BJ (cell line): Measurements from ENCODE around the gene ZNF445. TPM values are rescaled to one million over a fixed set of nuclear protein-coding genes. Genes with fewer than 3 reads are reported as not detected.
"Not testable (repeated sequence)": the region's sequence is repeated elsewhere in the genome, so short reads cannot be mapped to it uniquely, and the experiment has no call there.

Source experiments
- CTCF ChIA-PET: fragments of 350-600 bp; formaldehyde crosslinking; extraction: SDS; loops from one replicate; lab custom pipeline; 2021; ENCODE audit warnings: antibody characterized with exemption, inconsistent platforms; lab: Yijun Ruan, JAX
- POLR2A ChIA-PET: fragments of 300-600 bp; sonication (Branson Sonifier 250); formaldehyde crosslinking; extraction: SDS; loops from one replicate; lab custom pipeline; 2021; ENCODE audit warnings: antibody characterized with exemption; lab: Charles Lee
- DNase-seq: peaks from one replicate; pipeline ENCODE4 v3.0.0-alpha.2; 2011; ENCODE audit warnings: low read depth
- H3K27me3 ChIP-seq: 2 replicates; pipeline ENCODE4 v1.6.0; 2011; ENCODE audit warnings: low read length; ENCODE audit not compliant: control insufficient read depth, insufficient read depth
- H3K36me3 ChIP-seq: 2 replicates; pipeline ENCODE4 v1.5.1; 2011; ENCODE audit warnings: low read length; ENCODE audit not compliant: control insufficient read depth, insufficient read depth
- H3K4me3 ChIP-seq: 2 replicates; pipeline ENCODE4 v1.5.1; 2011; ENCODE audit warnings: low read depth, mild to moderate bottlenecking, control low read depth, low read length
- polyA plus RNA-seq: library from polyadenylated mRNA; depleted of rRNA; stranded (reverse); fragments of >200 nt; gene quantifications from 2 replicates; pipeline ENCODE4 v1.2.3, GENCODE V29; 2011
- TF ChIP-seq, protein P1 (sequence below): IDR thresholded peaks from 2 replicates; pipeline ENCODE4 v1.5.1; 2011; ENCODE audit warnings: low read depth, mild to moderate bottlenecking, control low read depth, inconsistent platforms, low read length, moderate library complexity; ENCODE audit not compliant: insufficient read depth

ZNF445 gene
- polyA plus RNA-seq, 1 experiment: 2.7 TPM

DNA sequence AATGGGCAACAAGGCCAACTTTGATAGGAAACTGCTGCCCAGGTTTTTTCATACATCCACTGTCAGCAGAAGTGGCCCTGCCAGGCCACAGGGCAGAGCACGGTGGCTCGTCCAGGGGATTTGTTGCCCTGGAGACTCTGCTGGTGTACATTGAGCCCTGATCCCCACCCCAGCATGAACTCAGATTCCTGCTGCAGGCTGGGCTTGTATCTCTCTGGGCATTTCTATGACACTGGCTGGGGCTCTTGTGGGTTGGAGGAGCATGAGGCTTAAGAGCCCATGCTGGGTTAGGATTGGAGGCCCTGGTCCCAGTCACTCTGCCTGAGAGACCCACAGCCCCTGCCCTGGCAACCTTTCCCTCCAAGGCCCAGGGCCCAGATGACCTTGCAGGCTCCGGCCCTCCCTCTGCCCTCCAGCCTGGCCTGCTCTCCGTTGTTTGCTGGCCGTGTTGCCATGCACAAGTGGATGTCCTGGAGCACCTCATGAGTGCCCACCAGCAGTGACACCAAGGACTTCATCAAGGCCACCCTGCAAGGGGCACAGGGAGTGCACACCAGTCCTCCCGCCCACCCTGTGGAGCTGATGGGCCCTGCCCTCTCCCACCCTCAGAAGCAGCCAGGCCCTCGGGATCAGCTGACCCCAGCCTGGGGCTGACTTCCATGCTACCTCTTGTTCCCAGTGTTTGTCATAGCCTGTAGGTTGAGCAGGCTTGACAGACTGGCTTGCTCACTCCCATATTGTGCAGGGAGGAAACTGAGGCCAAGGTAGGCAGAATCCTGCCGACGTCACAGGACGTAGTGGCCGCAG is 58.2 kb downstream of the ZNF445 start:
- Histone ChIP-seq H3K4me3 (no peak overlapping the region), H3K27me3 (no peaks in the 10 kb centered on the region), H3K36me3 (no peaks in the 10 kb centered on the region)
- ChIA-PET CTCF (no interaction called here), POLR2A (no interaction called here)
- TF ChIP-seq, protein P1, sequence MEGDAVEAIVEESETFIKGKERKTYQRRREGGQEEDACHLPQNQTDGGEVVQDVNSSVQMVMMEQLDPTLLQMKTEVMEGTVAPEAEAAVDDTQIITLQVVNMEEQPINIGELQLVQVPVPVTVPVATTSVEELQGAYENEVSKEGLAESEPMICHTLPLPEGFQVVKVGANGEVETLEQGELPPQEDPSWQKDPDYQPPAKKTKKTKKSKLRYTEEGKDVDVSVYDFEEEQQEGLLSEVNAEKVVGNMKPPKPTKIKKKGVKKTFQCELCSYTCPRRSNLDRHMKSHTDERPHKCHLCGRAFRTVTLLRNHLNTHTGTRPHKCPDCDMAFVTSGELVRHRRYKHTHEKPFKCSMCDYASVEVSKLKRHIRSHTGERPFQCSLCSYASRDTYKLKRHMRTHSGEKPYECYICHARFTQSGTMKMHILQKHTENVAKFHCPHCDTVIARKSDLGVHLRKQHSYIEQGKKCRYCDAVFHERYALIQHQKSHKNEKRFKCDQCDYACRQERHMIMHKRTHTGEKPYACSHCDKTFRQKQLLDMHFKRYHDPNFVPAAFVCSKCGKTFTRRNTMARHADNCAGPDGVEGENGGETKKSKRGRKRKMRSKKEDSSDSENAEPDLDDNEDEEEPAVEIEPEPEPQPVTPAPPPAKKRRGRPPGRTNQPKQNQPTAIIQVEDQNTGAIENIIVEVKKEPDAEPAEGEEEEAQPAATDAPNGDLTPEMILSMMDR: no peak
- DNase-seq: no peak

DNA sequence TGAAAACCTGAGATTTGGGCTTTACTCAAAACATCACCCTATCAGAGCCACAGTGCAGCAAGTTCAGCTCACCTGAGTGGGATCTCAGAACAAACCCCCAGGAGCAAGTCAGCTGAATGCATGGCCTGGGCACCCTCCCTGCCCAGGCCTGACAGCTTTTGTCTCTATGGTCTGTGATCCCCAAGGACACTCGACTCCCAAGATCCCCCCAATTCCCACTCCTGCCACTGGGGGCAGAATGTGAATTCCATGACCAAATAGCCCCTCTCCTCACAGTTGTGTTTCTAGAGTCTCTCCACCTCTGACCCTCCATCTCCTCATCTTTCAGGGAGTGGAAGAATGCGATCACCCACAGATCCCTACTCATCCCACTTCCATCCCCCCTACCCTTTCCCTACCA is 58.9 kb downstream of the ZNF445 start:
- TF ChIP-seq, protein P1: peak; percentile 28; the same call in 1 of the 2 replicates
- H3K4me3 ChIP-seq: no peak overlapping the region
- no peak for DNase-seq
- CTCF ChIA-PET: no interaction called here
- POLR2A ChIA-PET: no interaction called here
- H3K27me3 ChIP-seq: no peaks in the 10 kb centered on the region
- no peaks in the 10 kb centered on the region for H3K36me3 ChIP-seq

DNA sequence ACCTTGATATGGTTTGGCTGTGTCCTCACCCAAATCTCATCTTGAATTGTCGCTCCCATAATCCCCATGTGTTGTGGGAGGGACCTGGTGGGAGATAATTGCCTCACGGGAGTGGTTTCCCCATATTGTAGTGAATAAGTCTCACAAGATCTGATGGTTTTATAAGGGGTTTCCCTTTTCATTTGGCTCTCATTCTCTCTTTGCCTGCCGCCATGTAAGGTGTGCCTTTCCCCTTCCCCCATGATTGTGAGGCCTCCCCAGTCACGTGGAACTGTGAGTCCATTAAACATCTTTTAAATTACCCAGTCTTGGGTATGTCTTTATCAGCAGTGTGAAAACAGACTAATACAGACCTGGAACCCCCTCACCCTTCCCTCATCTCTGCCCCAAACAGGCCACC is 59.4 kb downstream of the ZNF445 start:
- H3K27me3 ChIP-seq, DNase-seq, CTCF ChIA-PET, H3K36me3 ChIP-seq, H3K4me3 ChIP-seq, POLR2A ChIA-PET: not testable (repeated sequence)

DNA sequence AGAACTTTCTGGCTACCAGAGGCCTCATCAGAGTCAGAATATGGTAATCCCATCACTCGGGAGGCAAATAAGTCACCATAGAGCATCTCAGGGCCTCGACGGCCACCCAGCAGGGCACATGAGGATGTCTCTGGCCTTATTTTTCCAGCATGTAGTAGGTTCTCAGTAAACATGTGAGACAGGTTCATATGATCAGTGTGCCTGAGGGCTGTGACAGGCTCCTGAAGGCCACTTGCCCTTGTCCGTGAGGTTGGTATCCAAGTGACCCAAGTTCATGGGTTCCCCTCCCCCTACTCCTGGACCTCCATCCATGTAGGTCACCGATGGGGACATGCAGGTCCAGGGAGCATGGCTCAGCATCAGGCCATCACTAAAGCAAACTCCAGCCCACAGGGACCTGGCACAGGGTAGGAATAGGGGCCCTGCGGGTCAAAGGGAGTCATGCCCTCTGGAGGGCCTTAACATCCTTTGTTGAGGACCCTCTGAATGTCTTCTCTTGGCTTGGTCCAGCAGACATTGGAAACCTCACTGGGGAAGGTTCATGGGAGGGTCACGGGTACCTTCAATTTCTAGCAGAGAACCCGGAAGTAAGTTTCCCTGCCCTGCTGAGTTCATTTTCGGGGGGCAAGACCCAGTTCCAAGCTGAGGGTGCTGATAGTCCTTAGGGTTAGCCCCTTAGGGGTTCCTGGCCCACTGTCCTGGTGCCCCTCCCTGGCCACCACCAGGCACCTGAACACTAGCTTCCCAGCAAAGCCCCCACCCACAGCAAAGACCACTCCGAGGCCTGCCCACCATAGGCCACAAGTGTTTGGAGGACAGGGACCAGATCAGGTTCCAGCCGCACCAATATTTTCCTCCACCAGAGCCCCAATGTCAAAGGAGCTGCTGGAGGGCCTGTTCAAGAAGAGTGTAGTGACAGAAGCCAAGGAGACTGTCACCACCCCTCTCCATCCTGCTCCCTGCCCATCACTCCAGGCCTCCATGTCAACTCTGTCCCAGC is 61.1 kb downstream of the ZNF445 start:
- POLR2A ChIA-PET: no interaction called here
- DNase-seq: no peak
- CTCF ChIA-PET: interaction anchor here (0.7 kb wide), 1 partner anchor 10 kb away, joined by 3 read pairs; no protein-coding TSS in a partner anchor

DNA sequence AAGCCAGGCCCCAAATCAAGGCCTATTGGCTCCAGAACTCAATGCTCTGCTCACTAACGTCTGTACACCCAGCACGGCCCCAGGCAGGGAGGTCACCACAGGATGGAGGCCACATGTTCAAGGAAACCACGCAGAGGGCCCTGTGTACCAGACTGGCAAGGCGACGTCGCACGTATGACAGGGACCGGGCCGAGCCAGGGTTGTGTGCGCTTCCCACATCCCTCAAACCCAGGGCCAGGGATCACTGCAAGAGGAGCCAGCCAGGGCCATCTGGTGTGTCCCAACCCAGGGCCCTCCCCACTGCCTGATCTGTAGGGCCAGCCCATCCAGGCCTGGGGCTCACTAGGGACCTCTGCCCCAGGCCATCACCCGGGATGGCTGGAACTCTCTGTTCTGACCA is 62.0 kb downstream of the ZNF445 start:
- ChIA-PET POLR2A (no interaction called here), CTCF (interaction anchor here (0.6 kb wide), 1 partner anchor 871 kb away, joined by 3 read pairs; no protein-coding TSS in a partner anchor)
- Histone ChIP-seq H3K4me3 (no peak overlapping the region), H3K27me3 (no peaks in the 10 kb centered on the region), H3K36me3 (no peaks in the 10 kb centered on the region)
- DNase-seq: no peak
- TF ChIP-seq, protein P1: no peak

More for the DNA sequence above, 61.1 kb downstream of the ZNF445 start:
- TF ChIP-seq, protein P1: no peak
- Histone ChIP-seq H3K27me3 (no peaks in the 10 kb centered on the region), H3K4me3 (no peak overlapping the region), H3K36me3 (no peaks in the 10 kb centered on the region)
